RWPE1 (cell line): ENCODE data around the gene UBQLN4.
A peak's percentile ranks its signal among the peaks of the same experiment; 100 is the strongest.

Experiments
- CTCF ChIA-PET: fragments of 350-600 bp; sonication (Branson Sonifier 250); formaldehyde crosslinking; extraction: SDS; loops from one replicate; lab custom pipeline; 2021; lab: Yijun Ruan, JAX
- POLR2A ChIA-PET: fragments of 400-600 bp; formaldehyde crosslinking; extraction: SDS; loops from one replicate; lab custom pipeline; 2020; ENCODE audit warnings: antibody characterized with exemption; ENCODE audit not compliant: low non-redundant PET; lab: Yijun Ruan, JAX
- DNase-seq: peaks from one replicate; pipeline ENCODE4 v3.0.0; 2012; ENCODE audit warnings: low spot score
- H3K27ac ChIP-seq: fragments of 450-650 bp; 2 replicates; pipeline ENCODE4 v1.5.1; 2017
- TF ChIP-seq, protein P1 (sequence below): fragments of 450-650 bp; conservative IDR thresholded peaks from 2 replicates; pipeline ENCODE4 v1.5.1; 2017; ENCODE audit warnings: low read depth, mild to moderate bottlenecking

The UBQLN4 gene

GRCh38 chr1:156098784-156099183 lies 45.2 kb upstream of the UBQLN4 start:
- no peak for DNase-seq

DNA sequence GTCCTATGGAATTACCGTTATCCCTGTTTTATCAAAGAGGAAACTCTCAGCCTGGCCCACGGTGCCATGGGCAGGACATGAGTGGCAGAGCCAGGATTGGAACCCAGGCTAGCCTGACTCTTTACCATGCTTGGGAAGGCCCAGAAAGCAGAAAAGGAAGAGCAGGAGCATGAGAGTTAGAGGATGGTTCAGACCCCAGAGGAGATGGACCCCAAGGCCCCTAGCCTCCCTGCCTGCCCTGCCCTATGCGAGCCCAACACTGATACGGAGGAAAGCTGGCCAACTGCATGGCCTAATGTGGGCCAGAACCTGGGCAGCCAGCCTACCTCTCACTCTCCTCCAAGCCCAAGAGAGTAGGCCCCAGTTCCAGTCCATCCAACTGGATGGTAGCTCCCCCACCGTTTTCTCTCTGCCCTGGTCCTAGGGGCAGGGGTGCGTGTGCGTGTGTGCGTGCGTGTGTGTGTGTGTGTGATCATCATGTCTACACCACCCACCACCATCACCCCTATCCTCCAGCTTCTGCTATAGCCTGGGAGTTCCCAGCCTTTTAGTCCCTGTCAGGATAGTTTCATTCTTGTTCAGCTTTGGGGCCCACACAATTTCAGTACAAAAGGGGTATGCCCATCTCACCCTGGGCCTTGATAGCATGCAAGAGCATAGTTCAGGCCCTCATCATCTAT lies 44.0 kb upstream of the UBQLN4 start:
- peak overlapping the region; percentile 77 for H3K27ac ChIP-seq
- TF ChIP-seq, protein P1, sequence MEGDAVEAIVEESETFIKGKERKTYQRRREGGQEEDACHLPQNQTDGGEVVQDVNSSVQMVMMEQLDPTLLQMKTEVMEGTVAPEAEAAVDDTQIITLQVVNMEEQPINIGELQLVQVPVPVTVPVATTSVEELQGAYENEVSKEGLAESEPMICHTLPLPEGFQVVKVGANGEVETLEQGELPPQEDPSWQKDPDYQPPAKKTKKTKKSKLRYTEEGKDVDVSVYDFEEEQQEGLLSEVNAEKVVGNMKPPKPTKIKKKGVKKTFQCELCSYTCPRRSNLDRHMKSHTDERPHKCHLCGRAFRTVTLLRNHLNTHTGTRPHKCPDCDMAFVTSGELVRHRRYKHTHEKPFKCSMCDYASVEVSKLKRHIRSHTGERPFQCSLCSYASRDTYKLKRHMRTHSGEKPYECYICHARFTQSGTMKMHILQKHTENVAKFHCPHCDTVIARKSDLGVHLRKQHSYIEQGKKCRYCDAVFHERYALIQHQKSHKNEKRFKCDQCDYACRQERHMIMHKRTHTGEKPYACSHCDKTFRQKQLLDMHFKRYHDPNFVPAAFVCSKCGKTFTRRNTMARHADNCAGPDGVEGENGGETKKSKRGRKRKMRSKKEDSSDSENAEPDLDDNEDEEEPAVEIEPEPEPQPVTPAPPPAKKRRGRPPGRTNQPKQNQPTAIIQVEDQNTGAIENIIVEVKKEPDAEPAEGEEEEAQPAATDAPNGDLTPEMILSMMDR, result no peak
- CTCF ChIA-PET, result interaction anchor here (0.8 to 3.1 kb wide), 12 partner anchors 9 to 129 kb away, joined by 3 to 57 read pairs (median 6); partner anchors contain the start of gene LMNA
- DNase-seq, result no peak
- POLR2A ChIA-PET, result interaction anchor here (1.8 kb wide), 1 partner anchor 32 kb away, joined by 5 read pairs; no protein-coding TSS in a partner anchor

More at GRCh38 chr1:156098784-156099183, 45.2 kb upstream of the UBQLN4 start:
- ChIA-PET POLR2A (interaction anchor here (0.8 to 1.8 kb wide), 3 partner anchors 15 to 31 kb away, joined by 3 to 5 read pairs (median 4); no protein-coding TSS in a partner anchor), CTCF (interaction anchor here (1.0 to 3.3 kb wide), 4 partner anchors 24 to 126 kb away, joined by 4 to 20 read pairs (median 4); no protein-coding TSS in a partner anchor)
- H3K27ac ChIP-seq, result peak overlapping the region; percentile 98
- TF ChIP-seq, protein P1, result no peak

- peak overlapping the region; percentile 77 for H3K27ac ChIP-seq
- TF ChIP-seq, protein P1, result peak; percentile 94
- ChIA-PET POLR2A (no interaction called here), CTCF (interaction anchor here (0.6 to 3.1 kb wide), 28 partner anchors 8 to 136 kb away, joined by 3 to 57 read pairs (median 5); partner anchors contain the start of gene LMNA)
- peak; percentile 82 for DNase-seq
Observed at GRCh38 chr1:156096640-156097391, 43.2 kb upstream of the UBQLN4 start.

DNA sequence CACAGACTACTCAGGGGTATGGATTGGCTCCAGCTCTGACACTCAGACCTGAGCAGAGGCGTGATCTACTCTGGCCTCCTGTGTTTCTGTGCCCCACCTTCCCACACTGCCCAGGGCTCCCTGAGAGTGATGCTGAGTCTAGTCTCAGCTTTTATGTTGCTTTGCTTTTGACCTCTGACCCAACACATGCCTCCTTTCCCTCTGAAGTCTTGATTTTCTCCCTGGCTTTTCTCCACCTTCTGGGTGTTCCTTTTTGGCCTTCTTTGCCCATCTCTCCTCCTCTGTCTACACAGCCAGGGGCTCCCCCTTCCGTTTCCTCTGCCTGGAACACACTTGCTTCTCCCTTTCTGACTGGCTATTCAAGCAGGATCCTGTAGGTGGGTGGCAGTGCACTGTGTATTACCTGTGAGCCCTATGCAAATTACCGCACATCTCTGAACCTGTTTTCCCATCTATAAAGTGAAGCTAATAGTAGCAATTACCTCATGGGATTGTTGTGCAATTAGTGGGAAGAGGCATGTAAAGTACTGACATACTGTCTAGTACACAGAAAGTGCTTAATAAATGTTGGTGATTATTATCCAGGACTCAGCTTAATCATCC lies 42.4 kb upstream of the UBQLN4 start:
- ChIA-PET CTCF (interaction anchor here (0.5 to 3.1 kb wide), 23 partner anchors 9 to 1034 kb away, joined by 3 to 57 read pairs (median 5); partner anchors contain the start of gene LMNA), POLR2A (interaction anchor here (0.6 kb wide), 1 partner anchor 31 kb away, joined by 7 read pairs; no protein-coding TSS in a partner anchor)
- DNase-seq, result no peak
- peak overlapping the region; percentile 77 for H3K27ac ChIP-seq
- TF ChIP-seq, protein P1, result no peak

DNA sequence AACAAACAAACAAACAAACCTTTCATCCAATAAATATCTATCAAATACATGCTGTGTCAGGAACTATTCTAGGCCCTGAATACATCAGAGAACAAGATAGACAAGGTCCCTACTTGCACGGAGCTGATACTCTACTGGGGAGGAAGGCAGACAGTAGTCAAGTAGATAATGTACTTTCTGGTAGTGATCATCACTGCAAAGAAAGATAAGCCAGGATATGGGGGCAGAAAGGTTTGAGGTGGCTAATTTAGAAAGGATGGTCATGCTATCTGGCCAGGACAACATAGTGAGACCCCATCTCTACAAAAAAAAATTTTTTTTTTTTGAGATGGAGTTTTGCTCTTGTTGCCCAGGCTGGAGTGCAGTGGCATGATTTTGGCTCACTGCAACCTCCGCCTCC lies 38.0 kb upstream of the UBQLN4 start:
- POLR2A ChIA-PET, result no interaction called here
- H3K27ac ChIP-seq, result peak overlapping the region; percentile 52
- CTCF ChIA-PET, result interaction anchor here (0.7 to 3.0 kb wide), 7 partner anchors 23 to 135 kb away, joined by 3 to 32 read pairs (median 3); partner anchors contain the start of gene LMNA
- DNase-seq, result no peak
- TF ChIP-seq, protein P1, result no peak
